Stimulated activated CD8-positive, alpha-beta memory T cell treated with anti-CD3 and anti-CD28 coated beads, Interleukin-7, amount 100 ng/mL, for 24 hours (primary cell): ENCODE measurements around the gene ATP2C2.

ENCODE experiments used
- DNase-seq: peaks from one replicate; pipeline ENCODE4 v3.0.0-alpha.2; 2020; ENCODE audit warnings: low read depth

ATP2C2 gene

DNA sequence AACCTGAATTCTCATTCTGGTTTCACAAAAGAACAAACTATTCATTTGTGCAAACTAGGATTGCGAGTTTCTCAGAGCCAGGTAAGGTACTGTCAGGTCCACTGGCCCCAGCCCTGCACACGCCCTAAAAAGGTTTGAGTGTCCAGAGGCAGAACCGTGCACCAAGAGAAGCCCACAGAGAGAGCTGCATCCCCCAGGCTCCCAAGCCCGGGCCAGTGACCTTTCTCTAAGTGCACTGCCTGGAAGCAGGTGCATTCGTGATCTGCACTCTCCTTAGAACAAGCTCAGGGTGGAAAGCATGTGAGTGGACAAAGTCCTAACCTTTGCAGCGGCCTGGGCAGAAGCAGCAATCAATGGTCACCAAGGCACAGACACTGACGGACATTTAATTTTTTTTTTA, 109.3 kb downstream of the ATP2C2 start:
- no peak for DNase-seq

DNA sequence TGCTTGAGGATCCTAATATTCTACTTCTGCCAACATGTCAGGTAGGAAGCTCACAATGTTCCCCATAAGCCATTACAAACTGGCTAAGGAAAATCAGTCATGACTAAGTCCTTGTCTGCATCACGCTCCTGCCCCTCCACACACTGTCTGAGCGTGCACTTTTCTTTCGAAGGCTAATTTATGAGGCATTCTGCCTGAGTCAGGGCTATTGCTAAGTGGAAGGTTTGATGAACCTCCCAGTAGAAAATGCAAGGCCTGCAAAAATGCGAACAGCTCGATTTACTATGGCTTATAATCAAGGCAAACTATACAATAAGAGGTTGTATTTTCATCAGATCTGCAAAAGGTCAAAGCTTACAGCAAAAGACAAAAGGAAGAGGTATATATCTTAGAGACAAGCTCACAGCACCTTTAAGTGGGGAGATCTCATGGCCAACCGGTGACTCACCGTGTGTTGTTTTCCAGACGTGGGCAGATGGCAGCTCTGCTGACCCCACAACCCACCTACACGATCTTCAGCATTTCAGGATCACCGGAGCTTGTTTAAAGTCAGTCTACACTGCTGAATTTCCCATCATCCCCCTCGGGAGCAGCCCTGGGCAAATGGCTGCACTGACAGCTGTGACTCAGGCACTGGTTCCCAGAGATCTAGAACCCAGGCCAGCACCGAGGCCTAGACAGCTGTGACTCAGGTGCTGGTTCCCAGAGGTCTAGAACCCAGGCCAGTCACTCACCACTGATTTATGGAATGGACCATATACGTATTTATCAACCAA, 110.0 kb downstream of the ATP2C2 start:
- DNase-seq: no peak

DNA sequence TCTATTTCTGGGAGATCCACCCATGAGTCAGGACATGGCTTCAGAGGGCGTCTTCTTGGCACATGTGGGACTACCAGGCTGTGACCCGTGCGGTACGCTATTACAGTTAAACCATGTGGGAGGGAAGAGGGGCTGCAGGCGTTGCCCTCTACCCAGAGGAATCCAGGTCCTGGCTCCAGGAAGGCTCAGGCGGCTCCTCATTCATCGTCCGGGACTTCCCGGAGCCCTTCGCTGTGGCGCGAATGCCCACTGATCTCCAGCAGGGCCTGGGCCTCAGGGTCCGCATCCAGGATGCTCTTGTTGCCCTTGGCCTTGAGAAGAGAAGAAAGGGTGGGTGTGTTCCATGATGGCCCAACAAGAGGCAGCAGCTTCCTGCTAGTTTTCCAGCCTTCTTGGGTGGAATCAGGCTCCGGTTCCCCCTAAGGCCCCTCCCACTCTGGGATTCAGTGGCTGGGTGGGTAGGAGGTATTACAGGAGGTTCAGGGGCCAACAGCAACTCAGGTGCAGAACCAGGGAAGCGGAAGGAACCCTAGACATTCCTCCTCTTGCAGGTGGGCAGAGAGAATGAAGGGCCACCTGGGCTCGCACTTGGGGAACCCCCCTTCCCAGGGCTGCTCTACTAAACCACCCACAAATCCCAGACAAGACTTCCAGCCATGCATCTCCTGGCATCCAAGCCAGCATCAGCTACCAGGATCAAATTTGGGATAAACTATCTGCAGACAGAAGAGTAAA, 111.5 kb downstream of the ATP2C2 start:
- no peak for DNase-seq

DNA sequence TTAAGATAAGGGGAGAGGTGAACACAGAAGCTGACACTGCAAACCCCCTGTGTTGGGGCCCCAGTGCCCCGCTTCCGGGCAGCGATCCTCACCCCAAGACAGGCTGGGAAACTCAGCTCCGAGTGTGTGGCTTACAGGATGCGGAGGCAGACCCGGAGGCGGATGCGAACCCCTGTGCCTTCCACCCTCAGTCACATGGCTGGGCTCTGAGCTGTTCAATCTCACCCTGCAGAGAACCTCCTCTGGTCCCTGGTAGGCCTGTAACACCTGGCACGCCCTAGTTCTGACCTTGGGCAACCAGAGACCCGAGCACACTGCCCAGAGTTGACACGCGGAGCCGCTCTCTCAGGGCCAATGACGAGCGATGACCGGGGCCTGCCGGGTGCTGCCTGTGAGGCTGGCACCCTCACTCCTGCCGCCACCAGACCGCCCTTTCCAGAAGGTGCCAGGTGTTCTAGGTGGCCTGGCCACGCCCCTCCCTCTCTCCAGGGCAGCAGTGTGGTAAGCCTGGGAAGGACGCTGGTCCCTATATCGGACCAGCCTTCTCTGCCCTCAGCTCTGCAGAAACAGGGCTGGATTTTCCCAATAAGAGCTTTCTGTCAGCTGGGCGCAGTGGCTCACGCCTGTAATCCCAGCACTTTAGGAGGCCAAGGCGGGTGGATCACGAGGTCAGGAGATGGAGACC, 112.9 kb downstream of the ATP2C2 start:
- DNase-seq: no peak

DNA sequence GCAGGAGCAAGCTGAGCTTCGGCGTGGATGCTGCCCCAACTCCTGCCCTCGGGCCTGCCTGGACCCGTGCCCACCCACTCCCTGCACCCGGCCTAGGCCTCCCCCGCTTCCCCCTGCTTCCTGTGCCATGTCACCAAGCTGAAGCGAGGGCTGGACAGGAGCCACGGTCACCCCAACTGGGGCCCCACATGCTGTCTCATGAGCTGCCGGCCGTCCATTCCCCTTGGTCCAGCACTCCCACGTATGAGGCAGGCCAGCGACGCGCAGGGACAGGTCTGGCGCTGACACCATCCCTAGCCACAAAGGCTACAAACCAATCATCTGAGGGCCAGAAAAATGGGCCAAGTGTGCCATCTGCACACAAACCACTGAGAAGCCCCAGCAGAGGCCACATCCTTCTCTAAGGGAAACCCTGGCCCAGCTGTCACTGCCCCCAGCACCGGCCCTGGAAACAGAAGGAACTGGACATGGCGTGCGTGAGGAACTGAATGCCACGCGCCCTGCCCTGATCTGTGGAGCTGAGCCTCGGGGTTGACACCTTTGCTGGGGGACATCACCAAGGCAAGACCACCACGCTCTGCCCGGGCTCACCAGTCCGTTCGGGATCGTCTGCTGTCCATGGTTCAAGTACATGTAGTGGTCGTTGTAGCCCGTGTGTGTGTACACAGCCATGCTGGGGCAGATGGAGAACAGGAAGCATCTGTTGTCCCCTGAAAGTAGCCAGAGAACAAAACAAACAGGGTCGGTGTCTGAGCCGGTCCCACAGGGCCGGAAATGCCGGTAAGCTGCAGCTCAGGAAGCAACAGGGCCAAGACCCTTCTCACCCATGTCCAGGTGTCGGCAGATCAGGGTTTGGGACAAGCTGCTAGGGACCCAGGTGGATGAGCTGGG, 113.9 kb downstream of the ATP2C2 start:
- no peak for DNase-seq

DNA sequence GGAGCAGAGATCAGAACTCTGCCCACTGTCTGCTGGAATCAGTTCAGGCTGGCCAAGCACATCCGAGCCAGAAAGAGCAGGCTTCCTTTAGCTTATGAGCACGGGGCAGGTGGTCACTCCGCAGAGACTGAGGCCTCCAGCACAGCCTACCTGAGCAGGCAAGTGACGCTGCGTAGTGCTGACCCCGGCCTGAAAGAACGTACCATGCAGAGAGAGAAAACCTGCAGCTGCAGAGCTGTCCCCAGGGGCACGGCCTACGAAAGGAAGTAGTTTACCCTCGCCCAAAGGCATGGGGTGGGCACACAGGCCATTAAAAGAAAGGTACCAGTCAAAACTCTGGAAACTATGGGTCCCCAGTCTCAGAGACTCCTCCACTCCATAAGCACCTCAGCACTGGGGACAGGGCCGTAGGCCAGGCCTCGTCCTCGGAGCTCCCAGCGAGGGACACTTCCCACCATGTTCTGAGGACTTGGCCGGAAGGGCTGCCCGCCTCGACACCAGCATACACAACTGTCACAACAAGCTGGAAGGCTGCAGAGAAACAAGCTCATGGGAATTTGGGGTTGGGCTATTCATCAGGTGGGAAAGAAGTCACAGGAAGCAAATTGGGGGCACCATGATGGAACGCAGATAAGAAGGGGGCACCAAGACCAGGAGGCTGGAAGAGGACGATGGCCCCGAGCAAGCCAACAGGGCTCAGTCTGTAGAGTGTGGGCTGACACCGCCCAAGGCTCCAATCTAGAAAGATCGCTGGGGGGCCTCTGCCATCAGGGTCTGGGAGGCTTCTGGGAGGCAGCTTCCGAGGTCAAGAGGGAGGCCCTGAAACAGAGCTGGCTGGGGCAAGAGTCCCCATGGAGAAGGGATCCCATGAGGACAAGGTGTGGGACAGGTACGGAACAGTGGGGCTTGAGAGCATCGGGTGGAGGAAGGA, 114.9 kb downstream of the ATP2C2 start:
- no peak for DNase-seq

DNA sequence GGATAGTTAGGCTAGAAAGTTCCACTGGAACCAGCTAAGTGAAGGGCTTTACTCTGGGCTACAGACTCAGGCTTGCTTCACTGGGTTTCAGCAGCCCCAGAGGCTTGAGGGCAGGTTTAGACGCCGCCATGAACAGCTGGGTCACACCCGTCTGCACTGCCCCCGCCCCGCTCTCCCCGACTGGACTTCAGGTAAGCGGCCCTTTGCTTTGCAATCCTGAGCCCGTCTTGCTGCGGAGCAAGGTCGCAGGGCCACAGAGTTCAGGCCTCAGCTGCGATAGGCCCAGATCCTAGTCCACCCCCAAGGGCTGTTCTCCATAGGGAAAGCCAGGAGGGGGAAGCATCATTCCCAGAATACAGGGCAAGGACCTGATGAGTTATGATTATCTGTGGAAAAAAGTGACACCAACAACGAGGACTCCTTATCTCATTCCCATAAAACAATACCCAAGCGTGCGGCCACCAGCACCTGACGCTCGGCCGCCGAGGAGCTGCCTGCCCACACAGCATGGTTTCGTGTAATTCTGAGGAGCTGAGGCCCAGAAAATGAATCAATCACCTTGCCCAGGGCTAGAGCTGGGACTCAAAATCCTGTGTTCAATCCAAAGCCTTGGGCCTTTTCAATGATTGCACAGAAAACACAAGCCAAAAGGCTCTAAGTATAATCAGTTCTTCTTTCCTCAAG, 115.7 kb downstream of the ATP2C2 start:
- no peak for DNase-seq

DNA sequence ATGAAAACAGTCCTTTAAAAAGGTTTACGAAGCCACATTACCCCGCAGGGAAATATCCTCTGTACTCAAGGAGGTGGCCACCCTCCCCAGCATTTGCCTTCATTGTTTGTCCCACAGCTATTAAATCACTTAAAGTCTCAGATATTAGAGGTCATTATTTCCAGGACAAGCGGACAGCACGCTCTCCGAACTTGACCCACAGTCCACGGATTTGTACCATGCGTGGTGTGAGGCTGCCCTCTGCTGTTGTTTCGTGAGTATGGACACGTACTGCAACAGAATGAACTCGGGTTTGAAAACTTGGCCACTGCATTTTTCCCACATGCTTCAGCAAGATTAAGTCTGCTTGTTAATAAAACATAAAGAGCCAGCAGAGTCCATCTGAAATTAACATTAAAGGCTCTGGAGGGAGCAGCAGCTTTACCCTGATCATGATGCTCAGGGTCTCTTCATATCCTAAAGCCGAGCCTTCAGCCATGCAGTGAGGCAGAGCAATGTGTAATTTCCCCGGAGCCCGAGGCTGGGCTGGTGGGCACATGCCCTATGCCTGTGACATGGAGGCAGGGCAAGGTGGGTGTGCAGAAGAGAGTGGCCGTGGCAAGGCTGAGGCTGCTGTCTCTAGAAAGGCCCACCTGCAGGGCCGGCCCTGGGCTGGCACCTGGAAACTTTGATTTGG, 116.4 kb downstream of the ATP2C2 start:
- no peak for DNase-seq

DNA sequence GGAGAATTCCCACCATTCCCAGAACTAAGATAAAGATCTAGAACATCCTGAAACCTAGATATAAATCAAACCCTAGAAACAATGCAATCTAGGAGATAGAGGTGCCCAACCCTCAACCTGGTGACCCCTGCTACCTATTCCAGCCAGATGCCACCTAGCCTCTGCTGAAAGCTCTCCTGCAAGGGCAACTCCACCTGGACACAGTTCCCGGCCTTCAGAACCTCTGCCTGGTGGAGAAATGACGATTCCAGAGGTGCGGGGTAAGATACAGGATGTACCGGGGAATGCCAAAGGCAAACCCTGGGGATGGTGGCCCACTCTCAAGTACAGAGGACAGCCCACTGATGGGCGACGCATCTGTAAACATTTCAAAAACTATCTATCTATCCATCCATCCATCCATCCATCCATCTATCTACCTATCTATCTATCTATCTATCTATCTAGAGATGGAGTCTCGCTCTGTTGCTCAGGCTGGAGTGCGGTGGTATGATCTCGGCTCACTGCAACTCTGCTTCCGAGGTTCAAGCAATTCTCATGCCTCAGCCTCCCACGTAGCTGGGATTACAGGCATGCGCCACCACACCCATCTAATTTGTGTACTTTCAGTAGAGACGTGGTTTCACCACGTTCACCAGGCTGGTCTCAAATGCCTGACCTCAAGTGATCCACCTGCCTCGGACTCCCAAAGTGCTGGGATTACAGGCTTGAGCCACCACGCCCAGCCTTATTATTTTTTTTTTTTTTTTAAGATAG, 117.1 kb downstream of the ATP2C2 start:
- no peak for DNase-seq

DNA sequence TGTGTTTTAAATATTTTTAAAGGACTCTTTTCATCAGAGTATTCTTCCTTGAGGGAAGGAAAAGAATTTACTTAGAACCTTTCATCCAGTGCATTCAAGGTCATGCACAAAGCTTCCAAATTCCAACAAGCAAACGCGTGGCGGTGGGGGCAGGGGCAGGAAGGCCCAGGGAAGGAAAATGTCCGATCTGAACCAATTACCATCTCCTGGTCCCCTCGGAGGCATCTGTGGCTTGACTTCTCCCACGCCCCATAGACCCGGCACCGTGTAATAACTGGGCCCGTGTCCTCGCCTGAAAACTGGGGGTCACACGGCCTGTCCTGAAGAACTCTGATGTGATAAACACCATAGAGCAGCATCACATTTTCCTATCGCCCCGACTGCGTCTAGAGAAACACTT, 117.8 kb downstream of the ATP2C2 start:
- DNase-seq: no peak

DNA sequence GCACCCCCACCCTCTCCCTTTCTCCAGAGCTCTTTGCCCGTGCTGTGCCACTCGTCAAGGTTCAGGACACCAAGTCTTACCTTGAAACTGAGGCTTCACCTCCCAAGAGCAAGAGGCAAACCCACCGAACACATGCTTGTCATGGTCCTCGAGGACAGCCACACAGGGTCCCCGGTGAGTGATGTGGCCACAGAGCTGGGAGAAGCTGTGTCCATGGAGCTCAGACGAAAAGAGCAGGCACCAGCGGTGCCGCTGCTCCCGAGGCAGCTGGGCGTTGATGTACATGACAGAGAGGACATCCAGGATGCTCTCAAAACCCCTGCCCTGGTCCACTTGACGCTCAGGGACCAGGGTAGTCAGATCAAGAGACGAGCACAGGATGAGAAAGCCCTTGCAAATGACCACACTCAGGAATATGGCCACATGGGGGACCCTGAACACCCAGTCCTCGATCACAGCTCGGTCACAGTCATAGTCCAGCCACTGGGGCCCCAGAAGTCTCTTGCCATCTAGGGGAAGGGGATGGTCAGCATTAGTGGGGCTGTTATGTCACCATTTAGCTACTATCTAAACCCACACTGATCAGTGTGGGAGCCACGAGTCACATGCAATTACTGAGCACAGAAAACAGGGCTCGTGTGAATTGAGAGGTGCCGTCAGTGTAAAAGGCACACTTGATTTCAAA, 118.4 kb downstream of the ATP2C2 start:
- no peak for DNase-seq

DNA sequence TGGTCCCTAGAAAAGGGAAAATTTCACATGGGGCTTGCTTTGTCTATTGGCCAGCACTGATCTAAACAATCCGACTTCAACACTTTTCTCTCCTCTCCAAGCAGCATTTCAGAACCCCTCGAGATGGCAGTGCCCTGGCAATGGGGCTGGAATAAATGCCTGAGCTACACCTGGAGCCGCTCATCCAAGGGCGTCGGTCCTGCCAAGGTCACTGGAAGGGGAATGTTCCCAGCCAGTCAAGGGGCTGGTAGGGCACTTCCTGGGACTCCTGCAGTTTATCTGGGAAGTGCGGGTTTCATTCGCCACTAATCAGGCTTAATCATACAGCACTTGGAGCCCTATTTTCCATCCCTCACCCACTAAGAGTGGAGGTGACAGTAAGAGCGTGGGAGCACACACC, 119.0 kb downstream of the ATP2C2 start:
- DNase-seq: no peak

DNA sequence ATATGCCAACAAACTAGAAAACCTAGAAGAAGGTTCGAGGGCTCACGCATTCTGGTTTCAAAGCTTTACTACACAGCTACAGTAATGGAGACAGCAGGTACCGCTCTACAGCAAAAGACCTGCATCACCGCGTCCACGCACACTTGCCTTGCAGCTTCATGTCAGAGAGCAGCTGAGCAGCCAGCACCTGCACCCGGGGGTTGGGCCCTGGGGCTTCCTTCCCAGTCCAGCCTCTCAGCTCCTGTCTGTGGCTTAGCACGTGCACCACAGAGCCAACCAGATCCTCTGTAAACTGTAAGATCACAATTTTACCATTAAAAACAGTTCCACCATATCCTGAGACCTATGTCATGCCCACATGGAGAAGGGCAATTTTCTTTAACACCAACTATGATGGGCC, 120.8 kb downstream of the ATP2C2 start:
- DNase-seq: no peak

DNA sequence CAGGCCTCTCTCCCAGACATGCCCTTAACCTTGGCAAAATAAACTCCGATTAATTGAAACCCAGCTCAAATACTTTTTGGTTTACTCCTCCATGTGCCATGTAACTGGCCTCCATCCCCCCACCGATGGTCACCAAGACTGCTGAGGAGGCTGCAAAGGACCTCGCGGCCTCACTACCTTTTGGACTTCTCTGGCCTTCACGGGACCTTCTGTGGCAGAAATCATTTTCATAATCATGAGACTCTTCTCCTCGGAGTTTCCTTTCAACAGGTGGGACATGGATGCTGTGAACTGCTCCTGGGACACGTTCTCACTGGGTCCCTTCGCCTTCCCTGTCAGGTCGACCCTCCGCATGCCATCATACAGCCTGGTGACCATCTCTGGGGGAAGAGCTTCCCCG, 127.2 kb downstream of the ATP2C2 start:
- DNase-seq: no peak

DNA sequence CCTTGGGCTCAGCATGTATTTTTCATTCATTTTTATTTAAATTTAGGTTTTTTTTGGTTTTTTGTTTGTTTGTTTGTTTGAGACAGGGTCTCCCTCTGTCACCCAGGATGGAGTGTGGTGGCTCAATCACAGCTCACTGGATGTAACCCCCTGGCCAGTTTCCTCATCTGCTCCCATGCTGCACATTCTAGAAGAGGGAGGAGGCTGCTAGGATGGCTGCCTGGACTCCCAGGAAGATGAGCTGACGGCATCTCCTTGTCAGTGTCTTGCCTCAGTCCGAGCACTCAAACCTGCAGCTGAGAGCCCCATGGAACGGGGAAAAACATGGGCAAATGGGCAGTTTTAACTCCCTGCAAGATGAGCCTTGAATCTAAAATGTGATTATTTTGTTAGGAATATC, 128.7 kb downstream of the ATP2C2 start:
- no peak for DNase-seq

DNA sequence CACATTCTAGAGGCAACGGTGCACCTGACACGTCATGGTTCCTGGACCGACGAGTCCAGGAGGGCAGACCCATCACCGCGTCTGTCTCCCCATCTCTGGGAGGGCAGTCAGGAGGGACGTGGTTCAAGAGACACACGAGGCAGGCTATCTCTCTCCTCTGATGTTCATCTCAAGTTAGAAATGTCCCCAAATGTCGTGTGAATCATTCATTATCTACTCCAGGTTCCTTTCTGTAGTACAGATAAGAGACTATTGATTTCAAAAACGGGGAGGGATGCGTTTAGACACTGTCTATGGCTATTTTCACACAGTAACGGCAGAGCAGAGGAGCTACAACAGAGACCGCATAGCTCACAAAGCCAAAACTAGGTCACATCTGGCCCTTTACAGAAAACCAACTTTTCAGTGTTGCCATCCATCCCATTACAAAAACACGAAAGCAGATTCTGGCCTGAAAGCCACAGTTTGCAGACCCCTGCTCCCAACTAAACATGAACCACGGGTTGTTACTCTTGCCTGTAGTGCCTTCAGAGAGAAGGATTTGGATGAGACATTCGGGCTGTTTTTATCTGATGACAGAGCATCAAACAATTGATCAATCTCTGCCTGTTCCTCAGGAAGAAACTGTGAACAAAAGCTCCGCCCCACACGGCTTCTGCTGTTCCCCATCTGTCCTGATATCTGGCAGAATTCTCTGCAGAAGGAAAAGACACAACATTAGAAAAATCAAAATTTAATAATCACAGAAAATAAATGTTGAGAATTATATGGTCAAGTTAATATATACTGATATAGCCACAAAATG, 129.3 kb downstream of the ATP2C2 start:
- DNase-seq: no peak

DNA sequence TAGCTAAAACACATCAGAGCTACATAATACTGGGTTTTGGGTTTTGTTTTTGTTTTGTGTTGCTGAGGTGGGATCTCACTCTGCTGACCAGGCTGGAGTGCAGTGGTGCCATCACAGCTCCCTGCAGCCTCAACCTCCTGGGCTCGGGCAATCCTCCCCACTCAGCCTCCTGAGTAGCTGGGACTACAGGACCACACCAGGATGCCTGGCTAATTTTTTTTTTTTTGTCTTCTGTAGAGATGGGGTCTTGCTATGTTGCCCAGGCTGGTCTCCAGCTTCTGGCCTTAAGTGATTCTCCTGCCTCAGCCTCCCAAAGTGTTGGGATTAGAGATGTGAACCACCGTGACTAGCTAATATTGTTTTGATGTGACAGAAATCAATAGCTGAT, 129.9 kb downstream of the ATP2C2 start:
- no peak for DNase-seq
